ENCODE measurements around the gene TKTL1. TPM values are rescaled to one million over a fixed set of nuclear protein-coding genes. Genes with fewer than 3 reads are reported as not detected.

TKTL1 gene
- total RNA-seq, 1 experiment from 2014 or later: not detected

GRCh38 chrX:154349979-154350378, 54.4 kb downstream of the TKTL1 start:
- Histone ChIP-seq H3K4me1 (ENCODE audit: insufficient read depth, low read length, poor library complexity, severe bottlenecking) (no peaks in the 10 kb centered on the region), H3K4me3 (ENCODE audit: low read depth, low read length, poor library complexity, severe bottlenecking) (no peak overlapping the region), H3K27me3 (replicated peaks; ENCODE audit: insufficient read depth, low read depth, low read length, poor library complexity) (no peaks in the 10 kb centered on the region), H3K36me3 (ENCODE audit: insufficient read depth, low read length, poor library complexity, severe bottlenecking) (peaks cover 58% of the 10 kb centered on the region), H3K27ac (ENCODE audit: low read depth, low read length, poor library complexity, severe bottlenecking) (no peak overlapping the region), H3K9me3 (ENCODE audit: low read depth, low read length, poor library complexity, severe bottlenecking) (no peaks in the 10 kb centered on the region)
- POLR2A ChIA-PET (ENCODE audit: low non-redundant PET): no interaction called here
- no peak for TF ChIP-seq CTCF (conservative IDR thresholded peaks at IDR 0.05; ENCODE audit: low read depth, low read length)
- no peak for TF ChIP-seq EZH2 (IDR thresholded peaks at IDR 0.05; ENCODE audit: borderline replicate concordance, low read depth, low read length, poor library complexity, severe bottlenecking)
- DNase-seq (ENCODE audit: low spot score): no peak
- CTCF ChIA-PET: no interaction called here
- intact Hi-C loops (cut with micrococcal nuclease; ENCODE audit: unreplicated experiment): no loop called here
- BruUV-seq (replicated peaks): no TSS peak

GRCh38 chrX:154350429-154351182, 55.0 kb downstream of the TKTL1 start:
- ChIA-PET POLR2A (ENCODE audit: low non-redundant PET) (no interaction called here), CTCF (no interaction called here)
- intact Hi-C loops (cut with micrococcal nuclease; ENCODE audit: unreplicated experiment): no loop called here
- Histone ChIP-seq H3K9me3 (ENCODE audit: low read depth, low read length, poor library complexity, severe bottlenecking) (no peaks in the 10 kb centered on the region), H3K27me3 (replicated peaks; ENCODE audit: insufficient read depth, low read depth, low read length, poor library complexity) (no peaks in the 10 kb centered on the region), H3K4me1 (ENCODE audit: insufficient read depth, low read length, poor library complexity, severe bottlenecking) (no peaks in the 10 kb centered on the region), H3K27ac (ENCODE audit: low read depth, low read length, poor library complexity, severe bottlenecking) (no peak overlapping the region), H3K36me3 (ENCODE audit: insufficient read depth, low read length, poor library complexity, severe bottlenecking) (peaks cover 63% of the 10 kb centered on the region), H3K4me3 (ENCODE audit: low read depth, low read length, poor library complexity, severe bottlenecking) (no peak overlapping the region)
- TF ChIP-seq CTCF (conservative IDR thresholded peaks at IDR 0.05; ENCODE audit: low read depth, low read length): no peak
- no peak for TF ChIP-seq EZH2 (IDR thresholded peaks at IDR 0.05; ENCODE audit: borderline replicate concordance, low read depth, low read length, poor library complexity, severe bottlenecking)
- no peak for DNase-seq (ENCODE audit: low spot score)
- no TSS peak for BruUV-seq (replicated peaks)

- no peaks in the 10 kb centered on the region for H3K4me1 ChIP-seq (ENCODE audit: insufficient read depth, low read length, poor library complexity, severe bottlenecking)
- intact Hi-C loops (cut with micrococcal nuclease; ENCODE audit: unreplicated experiment): no loop called here
- H3K27ac ChIP-seq (ENCODE audit: low read depth, low read length, poor library complexity, severe bottlenecking): no peak overlapping the region
- no TSS peak for BruUV-seq (replicated peaks)
- POLR2A ChIA-PET (ENCODE audit: low non-redundant PET): no interaction called here
- CTCF ChIA-PET: no interaction called here
- no peaks in the 10 kb centered on the region for H3K27me3 ChIP-seq (replicated peaks; ENCODE audit: insufficient read depth, low read depth, low read length, poor library complexity)
- TF ChIP-seq CTCF (conservative IDR thresholded peaks at IDR 0.05; ENCODE audit: low read depth, low read length) (no peak), EZH2 (IDR thresholded peaks at IDR 0.05; ENCODE audit: borderline replicate concordance, low read depth, low read length, poor library complexity, severe bottlenecking) (no peak)
- H3K4me3 ChIP-seq (ENCODE audit: low read depth, low read length, poor library complexity, severe bottlenecking): no peak overlapping the region
- H3K9me3 ChIP-seq (ENCODE audit: low read depth, low read length, poor library complexity, severe bottlenecking): no peaks in the 10 kb centered on the region
- no peak for DNase-seq (ENCODE audit: low spot score)
- H3K36me3 ChIP-seq (ENCODE audit: insufficient read depth, low read length, poor library complexity, severe bottlenecking): peaks cover 63% of the 10 kb centered on the region
Observed at GRCh38 chrX:154351183-154352011, 55.8 kb downstream of the TKTL1 start.

Measured in A673 (cell line).